Subcutaneous adipose tissue (tissue), 4 donors: ENCODE results near the gene JAKMIP2. TPM values are rescaled to one million over a fixed set of nuclear protein-coding genes. Genes with fewer than 3 reads are reported as not detected.

Source experiments
- total RNA-seq, 4 donors: library from RNA; depleted of rRNA; stranded (reverse); fragments of >200 nt; gene quantifications; one replicate each; pipeline ENCODE4 v1.1.0, GENCODE V29; 2016
- TF ChIP-seq, protein P1 (sequence below): fragments of 450-650 bp; IDR thresholded peaks from one replicate; pipeline ENCODE4 v1.5.1; 2016; ENCODE audit warnings: low read depth, mild to moderate bottlenecking, control low read depth, antibody characterized with exemption, moderate library complexity

Gene JAKMIP2
- total RNA-seq, 4 donors from 2014 or later, result 0.19 to 13.4 (median 2.0) TPM; not detected in 1

GRCh38 chr5:147801461-147801860, 18.9 kb upstream of the JAKMIP2 start:
- TF ChIP-seq, protein P1, sequence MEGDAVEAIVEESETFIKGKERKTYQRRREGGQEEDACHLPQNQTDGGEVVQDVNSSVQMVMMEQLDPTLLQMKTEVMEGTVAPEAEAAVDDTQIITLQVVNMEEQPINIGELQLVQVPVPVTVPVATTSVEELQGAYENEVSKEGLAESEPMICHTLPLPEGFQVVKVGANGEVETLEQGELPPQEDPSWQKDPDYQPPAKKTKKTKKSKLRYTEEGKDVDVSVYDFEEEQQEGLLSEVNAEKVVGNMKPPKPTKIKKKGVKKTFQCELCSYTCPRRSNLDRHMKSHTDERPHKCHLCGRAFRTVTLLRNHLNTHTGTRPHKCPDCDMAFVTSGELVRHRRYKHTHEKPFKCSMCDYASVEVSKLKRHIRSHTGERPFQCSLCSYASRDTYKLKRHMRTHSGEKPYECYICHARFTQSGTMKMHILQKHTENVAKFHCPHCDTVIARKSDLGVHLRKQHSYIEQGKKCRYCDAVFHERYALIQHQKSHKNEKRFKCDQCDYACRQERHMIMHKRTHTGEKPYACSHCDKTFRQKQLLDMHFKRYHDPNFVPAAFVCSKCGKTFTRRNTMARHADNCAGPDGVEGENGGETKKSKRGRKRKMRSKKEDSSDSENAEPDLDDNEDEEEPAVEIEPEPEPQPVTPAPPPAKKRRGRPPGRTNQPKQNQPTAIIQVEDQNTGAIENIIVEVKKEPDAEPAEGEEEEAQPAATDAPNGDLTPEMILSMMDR, result no peak

- TF ChIP-seq, protein P1, result no peak
These were observed 18.0 kb upstream of the JAKMIP2 start for GRCh38 chr5:147800491-147800890.

- TF ChIP-seq, protein P1, result no peak
These were observed 14.2 kb upstream of the JAKMIP2 start for GRCh38 chr5:147796556-147797308.

- TF ChIP-seq, protein P1, result no peak
These were observed 8.7 kb upstream of the JAKMIP2 start for GRCh38 chr5:147791181-147791580.

DNA sequence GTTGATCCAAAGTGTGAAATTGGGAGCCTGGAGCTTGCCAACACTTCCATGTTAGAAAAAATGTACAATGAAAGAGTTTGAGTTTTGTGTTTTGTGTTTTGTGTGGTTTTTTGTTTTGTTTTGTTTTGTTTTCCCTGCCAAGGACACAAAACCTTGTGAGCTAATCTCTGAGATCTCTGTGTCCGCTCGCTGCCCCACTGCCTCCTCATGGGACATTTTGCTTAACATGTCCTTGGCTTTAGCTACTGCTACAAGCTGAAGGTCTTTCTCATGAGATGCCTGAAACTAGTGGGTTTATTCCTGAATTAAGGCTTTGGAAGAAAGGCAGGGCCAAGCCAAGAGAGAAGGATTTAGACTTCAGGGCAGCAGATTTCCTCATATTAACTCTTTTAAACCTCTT, 7.3 kb upstream of the JAKMIP2 start:
- TF ChIP-seq, protein P1, result no peak

DNA sequence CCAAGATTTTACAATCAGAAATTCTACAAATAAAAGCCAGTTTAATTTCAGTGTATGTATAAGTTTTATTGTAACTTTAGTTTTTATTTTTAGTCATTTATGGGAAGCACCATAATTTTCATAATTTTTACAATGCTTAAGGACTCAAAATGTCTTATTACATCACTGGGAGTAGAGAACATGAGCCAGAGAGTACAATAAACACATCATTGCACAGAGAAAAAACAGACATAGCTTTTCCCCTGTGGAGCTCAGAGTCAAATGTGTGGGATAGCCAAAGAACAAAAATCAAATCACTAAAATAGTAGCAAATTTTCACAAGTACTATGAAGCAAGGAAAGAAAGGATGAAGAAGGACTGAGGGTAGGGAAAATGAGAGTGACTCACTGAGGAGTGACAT, 5.5 kb upstream of the JAKMIP2 start:
- TF ChIP-seq, protein P1, result no peak

- TF ChIP-seq, protein P1, result no peak
These were observed 3.6 kb upstream of the JAKMIP2 start for GRCh38 chr5:147786142-147786541.
